HG03442 (cell line): ENCODE results near the gene CYP46A1.

Experiments
- ATAC-seq: cut with Tn5 transposase; IDR thresholded peaks from one replicate; pipeline ENCODE4 v1.9.1; 2021; ENCODE audit warnings: mild to moderate bottlenecking, moderate library complexity; ENCODE audit not compliant: unreplicated experiment

The CYP46A1 gene

DNA sequence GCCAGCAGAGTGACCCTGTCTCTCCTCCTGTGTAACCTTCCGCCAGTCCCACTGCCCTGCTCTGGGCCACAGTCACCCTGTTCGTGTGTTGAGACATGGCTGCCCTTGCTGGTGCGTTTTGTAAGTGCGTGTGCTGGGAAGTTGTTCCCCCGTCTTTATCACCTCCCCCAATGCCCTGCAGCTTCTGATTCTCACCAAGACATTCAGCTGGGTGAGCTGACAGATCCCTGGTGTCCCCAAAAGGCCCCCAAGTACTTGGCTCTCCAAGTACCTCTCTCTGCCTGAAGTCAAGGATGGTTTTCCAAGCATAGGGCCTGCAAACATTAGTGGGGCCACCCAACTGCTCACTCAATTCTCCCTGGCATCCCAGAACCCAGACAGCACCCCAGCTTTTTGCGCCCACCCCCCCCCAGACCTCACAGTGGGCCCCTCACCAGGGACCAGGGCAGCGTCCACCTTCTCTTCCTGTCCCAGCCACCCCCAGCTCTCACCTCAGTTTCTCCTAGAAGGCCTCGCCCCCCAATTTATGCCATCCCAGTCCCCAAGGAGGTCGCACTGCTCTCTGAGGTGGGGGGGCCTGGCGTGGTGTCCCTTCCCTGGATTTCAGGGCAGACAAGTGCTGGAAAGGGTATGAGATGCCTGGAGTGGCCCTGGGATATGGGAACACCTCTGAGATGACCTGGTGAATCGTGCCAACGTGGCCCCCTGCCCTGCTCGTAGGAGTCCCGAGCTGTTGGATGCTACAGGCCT lies 57.3 kb downstream of the CYP46A1 start:
- ATAC-seq, result no peak

DNA sequence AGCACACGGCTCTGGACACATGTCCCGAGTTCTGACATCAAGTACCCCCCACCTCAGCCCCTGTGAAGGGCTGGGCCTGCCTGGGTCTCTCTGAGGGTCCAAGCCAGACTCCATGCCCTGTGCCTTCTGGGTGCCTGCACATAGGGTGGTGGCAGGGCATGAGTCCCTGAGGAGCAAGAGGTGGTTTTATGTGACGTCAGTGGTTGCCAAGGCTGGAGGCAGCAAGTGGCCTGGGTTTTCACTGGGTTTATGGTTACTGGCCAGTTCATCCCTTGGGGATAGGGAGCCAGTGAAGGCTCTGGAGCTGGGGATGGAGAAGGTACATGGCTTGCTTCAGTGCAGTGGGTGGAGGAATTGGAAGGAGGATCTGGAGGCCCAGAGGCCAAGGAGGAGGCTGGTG lies 58.0 kb downstream of the CYP46A1 start:
- no peak for ATAC-seq

DNA sequence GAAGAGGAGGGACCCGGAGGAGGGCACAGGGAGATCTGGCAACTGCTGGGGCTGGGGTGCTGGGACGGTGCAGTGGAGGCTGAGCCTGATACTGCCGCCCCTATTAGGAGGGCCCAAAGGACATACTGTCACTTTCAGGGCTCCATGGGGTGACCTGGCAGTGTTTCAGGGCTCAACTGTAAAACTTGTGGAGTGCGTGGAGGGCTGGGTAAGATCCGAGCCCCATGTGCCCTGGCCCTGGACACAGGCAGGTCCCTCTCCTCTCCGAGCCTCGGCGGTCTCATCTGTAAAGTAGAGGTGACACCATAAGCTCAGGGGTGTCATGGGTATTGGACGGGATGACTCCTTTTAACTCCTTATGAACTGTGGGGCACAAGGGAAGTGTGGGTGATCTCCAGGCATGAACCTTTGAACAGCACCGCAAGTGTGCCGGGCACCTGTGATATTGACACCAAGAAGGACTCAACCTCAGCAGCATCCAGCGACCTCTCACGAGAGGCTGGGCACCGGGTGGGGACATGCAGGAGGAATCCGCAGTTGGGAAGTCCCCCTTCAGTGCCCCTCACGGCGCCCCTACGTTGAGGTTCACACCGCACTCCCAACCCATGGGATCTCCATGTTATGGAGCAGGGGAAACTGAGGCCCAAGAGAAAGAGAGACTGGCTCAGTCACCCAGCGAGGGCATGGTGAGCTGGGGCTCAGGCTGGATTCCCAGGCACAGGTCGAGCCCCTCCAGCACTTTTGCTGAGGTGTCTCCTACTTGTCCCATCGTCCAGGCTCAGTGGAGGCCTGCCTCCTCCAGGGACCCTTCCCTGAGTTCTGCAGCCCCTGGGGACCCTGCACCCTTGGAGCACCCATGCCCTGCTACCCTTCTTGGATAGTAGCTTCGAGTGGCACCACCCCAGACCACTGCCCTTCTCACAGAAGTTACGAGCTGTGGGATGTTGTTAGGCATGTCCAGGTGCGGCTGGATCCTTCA lies 58.7 kb downstream of the CYP46A1 start:
- ATAC-seq, result no peak

DNA sequence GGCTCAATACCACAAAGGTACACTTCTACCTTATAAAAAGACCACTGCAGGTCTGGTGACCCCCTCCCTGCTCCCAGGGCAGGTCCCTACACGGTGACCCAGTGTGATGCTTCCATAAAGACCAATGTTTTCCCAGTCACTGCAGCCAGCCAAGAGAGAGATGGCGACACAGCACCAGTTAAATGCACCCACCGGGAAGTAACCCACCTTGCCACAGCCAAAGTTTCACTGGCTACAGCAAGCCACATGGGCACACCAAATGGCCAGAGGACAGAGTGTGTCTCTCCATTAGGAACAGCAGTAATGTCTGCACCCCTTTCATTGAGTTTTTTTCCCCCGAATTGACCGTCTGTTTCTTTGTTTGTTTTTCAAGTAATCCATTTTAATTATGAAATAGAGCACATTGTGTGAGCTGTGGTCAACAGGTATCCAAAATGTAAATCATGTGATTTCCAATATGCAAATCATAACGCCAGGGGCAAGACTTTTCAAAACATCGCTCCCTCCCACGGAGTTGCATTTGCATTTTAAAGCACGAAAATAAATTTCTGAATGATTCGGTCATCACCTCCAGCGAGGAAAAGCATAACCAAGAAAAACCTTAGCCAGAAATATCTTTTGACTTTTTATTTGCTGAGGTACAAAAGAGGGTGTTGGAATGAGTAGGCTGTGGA lies 60.2 kb downstream of the CYP46A1 start:
- ATAC-seq, result no peak

DNA sequence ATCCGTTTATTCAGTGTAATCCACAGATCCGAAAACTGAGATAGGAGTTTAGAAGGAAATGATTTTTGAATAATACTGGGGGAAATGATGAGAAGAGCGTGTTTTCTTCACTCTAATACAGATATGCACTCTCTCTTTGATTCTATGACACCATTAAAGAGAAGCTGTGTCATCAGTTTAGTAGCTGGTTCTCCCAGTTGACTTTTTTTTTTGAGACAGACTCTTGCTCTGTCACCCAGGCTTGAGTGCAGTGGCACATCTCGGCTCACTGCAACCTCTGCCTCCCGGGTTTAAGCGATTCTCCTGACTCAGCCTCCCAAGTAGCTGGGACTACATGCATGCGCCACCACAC lies 60.8 kb downstream of the CYP46A1 start:
- no peak for ATAC-seq

DNA sequence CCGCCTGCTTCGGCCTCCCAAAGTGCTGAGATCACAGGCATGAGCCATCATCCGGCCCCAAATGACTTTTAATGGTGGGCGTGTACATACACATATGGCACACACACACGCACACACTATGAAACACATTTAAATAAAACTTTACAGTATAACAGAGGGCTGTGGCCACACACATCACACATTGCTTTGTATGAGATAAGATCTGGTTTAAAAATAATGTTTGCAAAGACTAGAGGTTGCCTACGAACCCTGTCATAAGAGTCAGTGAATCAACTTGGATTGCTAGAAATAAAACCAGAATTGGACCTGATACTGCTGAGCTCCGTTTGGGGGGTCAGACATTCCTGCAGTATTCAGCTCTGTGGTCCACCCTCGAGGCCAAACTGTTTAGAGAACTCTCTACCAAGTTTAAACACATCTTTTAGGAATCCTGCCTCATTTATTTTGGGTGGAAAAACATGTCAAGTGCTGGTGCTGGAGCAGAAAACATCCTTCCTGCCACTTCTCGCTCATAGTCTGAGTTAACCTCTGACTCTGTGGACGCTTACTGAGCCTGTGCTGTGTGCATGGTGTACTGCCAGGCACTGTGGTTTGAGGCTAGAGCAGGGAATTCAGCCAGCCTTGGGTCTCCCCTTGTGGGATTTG lies 61.3 kb downstream of the CYP46A1 start:
- no peak for ATAC-seq

DNA sequence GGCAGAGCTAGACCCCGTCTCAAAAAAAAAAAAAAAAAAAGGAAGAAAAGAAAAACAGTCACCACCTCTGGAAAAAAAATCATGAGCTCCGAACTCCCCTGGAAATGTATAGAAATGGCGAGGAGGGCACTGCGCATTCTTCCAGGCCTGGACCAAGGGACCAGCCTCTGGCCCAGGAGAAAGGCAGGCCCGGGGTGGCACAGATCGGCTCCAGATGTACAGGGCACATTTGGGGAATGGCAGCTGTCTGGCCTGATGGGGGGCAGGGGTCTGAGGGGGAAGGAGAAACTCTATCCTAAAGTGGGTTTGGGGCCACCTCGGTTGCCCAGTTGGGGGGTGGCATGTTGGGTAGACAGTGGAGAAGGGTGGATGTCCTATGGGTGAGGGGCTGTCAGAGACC lies 63.1 kb downstream of the CYP46A1 start:
- ATAC-seq, result no peak

DNA sequence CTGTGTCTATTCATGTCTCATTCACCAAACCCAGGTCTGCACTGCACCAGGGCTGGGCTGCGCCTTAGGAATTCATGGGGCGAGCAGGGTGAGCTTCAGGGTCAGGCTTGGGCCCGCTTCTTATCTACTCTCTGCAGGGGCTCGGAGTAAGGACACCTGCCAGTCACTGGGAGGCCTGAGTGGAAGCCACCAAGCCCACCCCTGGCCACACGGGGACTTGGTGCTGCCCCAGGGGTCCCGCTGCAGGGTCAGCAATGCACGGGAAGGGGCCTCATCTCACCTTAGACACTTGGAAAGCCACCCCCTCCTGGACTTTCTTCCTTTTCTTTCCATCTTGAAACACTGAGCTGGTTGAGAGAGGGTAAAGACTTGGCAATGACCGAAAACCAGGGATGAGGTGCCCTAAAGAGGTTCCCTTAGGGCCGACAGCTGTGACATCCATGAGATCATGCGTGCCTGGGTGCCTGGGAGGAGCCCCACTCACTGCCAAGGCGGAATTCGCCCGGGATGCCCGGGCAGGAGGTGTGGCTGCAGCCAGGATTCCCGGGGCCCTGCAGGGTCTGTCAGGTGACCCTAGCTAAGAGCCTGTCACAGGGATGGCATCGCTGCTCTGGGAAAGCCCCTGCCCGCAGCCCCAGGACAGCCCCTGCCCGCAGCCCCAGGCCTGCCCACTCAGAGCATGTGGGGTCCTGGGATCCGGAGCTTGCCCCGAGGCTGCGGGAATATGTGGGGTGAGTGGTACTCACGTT lies 63.7 kb downstream of the CYP46A1 start:
- no peak for ATAC-seq

DNA sequence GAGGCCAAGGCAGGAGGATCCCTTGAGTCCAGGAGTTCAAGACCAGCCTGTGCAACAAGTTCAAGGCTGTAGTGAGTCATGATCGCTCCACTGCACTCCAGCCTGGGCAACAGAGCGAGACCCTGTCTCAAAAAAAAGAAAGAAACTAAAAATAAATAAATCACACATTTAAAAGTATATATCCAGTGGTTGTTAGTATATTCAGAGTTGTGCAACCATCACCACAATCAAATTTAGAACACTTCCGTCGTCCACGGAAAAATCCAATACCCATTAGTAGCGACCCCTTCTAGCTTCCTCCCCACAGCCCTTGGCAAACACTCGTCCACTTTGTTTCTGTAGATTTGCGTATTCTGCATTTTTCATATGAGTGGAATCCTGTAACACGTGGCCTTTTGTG lies 64.4 kb downstream of the CYP46A1 start:
- ATAC-seq, result no peak

DNA sequence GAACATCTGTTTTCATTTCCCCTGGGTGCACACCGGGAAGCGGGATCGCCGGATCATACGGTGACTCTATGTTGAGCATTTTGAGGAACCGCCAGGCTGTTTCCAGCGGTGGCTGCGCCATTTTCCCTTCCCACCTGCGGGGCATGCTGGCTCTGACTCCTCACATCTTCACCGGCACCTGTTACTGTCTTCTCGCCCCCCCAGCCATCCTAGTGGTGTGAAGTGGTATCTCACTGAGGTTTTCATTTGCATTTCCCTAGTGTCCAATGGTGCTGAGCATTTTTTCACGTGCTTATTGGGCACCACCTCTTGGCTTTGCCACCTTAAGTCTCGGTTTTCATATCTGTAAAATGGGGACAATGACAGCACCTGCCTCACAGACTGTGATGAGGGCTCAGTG lies 65.0 kb downstream of the CYP46A1 start:
- ATAC-seq, result no peak

DNA sequence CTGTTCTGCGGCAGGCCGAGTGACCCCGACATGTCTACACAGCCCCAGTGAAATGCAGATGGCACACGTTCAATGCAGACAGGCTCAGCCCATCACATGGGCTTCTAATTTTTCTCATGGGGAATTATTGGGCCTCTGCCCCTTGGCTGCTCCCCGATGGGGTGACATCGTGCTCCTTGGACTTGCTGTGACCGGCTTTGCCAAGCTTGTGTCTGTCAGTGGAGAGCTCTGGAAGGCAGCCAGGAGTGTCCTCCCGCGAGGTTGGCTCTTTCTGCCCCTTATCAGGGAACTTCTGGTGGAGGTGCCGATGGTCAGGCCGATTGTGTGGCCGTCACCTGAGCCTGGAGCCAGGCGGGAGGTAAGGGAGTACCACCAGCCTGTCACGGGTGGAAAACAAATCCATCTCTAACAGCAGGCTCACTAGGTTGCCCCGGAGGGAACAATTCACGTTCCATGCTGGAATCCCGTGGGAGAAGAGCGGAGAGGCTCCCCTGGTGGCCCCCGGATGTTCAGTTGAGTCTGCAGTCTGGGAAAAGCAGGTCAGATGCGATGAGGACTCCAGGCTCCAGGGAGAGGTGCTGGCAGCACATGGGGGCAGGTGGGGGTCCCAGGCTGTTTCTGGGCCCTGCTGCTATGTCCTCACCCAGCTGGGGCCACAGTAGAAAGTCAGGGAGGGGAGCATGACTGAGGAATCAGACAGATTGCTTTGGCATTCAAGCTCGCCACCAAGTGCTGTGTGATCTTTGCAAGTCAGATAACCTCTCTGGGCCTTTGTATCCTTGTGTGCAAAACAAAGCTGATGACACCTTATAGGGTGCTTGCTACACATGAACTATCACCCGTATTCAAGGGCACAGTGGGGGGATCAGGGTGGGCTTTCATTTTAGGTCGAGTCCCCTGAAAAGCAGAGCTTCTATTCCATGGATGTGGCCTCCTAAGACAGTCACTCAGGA lies 65.9 kb downstream of the CYP46A1 start:
- no peak for ATAC-seq

DNA sequence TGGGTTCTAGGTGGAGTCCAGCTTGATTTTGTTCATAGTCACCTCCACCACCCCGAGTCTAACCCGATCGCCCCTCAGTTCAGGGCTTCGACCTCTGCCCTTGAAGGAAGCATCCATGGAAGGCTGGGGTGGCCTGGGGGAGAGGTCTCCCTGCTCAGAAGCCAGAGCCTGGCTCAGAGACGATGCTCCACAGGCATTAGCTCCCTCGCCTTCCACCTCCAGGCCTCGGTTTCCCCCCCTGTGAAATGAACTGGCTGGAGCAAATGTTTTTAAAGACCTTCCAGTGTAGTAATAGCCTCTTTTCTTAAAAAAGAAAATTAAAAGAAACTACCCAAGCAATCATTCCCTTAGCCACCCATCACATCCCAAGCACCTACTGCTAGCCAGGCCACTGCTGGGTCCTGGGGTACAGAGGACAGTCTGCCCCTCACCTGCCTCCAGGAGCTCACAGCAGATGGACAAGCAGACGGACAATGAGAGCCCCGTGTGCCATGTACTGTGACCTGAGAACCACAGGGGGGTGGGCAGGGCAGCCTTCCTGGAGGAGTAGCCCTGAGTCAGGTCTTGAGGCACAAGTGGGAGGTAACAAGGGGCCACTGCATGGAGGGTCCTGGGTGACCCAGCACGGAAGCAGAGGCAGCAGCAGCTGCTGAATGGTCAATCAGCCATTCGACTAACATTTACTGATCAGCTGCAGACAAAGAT lies 66.8 kb downstream of the CYP46A1 start:
- no peak for ATAC-seq

DNA sequence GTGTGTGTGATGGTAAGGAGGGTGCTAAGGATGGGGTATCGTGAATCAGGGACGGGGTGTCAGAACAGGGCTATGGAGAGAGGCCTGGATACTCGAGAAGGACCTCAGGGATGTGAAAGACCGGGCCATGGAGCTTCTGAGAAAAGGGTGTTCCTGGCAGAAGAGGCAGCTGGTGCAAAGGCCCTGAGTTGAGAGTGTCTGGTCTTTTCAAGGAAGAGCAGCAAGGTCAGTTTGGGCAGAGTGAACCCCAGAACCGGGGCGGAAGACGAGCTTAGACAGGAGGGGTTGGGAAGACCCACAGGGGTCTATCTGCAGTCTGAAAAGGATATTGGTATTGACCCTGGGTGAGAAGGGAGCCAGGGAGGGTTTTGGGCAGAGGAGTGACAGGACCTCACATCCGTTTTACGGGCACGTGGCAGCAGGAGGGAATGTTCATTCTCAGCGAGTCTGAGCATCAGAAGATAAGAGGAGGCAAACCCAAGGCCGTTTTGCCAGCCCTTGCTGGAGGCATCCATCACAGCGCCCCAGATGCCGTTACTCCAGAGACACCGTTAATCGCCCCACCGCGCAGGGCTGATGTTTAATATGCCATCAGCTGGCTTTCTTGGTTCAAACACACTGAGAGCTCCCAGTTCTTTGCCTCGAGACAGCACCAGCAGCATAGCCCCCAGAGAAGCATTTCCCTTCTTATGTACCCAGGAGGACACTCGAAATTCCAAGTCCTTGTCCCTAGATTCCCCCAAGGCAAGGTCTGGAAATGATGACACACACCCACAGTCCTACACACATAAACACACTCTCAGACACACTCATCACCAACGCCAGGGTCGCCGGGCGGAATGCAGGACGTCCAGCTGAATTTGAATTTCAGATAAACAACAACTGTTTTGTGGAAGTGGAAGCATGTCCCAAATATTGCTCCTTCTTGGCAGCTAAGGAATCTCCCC lies 67.7 kb downstream of the CYP46A1 start:
- no peak for ATAC-seq

DNA sequence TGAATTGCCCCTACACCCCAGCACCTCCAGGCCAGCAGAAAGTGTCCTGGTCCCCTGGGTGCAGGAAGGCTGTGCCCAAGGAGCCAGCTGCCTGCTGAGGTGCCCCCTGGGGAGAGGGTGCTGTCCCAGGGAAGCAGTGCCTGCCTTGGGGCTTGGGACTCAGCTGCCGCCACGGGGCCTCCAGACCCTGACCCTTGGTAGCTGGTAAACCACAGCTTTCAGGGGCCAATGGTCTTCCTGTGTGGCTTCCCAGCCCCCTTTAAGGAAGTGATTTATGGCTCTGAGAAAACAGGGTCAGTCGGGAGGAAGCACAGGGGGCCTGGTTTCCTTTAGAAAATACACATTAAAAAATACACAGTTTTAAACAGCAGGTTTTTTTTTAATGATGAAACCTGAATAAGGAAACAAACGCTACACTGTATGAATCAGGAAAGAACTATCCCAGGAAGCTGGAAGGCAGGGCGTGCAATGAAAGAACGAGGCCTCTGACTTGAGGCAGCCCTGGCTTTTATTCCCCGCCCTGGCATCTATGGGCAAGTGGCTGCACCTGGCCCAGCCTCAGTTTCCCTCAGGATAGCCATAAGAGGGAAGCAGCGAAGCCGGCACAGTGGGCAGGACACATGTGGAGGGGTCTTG lies 68.5 kb downstream of the CYP46A1 start:
- no peak for ATAC-seq

DNA sequence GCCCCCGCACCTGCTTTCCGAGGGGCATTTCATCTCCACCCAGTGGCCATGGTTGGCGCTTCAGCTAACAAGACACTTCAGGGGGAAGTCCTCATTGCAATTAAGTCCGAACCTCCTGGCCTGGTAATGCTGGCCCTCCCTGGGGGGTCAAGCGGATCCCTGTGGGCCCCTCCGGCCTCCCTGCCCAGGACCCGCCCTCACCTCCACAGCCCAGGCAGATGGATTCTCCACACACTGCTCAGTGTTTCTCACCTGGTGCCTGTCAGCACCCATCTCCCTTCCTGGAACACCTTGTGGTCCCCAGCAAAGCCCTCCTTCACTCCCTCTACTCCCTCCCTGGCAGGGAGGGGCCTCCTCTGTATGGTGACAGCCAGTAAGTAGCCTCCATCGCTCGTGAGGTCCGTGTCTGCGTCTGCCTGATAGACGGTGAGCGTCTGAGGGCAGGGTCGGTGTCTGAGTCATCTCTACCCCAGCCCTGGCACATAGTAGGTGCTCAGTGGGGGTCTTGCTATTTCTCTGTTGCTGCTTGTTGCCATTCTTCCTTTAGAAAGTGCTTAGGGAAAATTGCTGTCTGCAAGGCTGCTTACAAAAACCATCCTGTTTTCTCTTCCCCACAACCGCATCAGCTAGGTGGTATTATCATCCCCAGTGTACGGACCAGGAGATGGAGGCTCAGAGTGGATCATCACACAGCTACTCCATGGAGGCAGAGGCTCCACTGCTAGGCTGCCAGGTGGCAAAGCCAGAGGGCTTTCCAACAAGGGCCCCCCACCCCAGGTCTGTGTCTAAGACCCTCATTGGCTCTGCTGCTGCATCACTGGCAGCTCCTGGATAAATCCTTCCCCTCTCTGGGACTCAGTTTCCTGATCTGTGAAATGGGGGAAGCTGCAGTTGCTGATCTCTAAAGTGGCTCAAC lies 69.4 kb downstream of the CYP46A1 start:
- no peak for ATAC-seq
